Mesenchymal stem cell (in vitro differentiated cells and primary cell): Measurements from ENCODE around the gene KRT6B.

Experiments used
- DNase-seq: peaks from one replicate; pipeline ENCODE4 v3.0.0-alpha.2; 2013
- H2AFZ ChIP-seq: one replicate; pipeline ENCODE4 v1.6.1; 2013; ENCODE audit warnings: low read depth, mild to moderate bottlenecking, control low read depth, inconsistent platforms, low read length, moderate library complexity
- H2AK5ac ChIP-seq: 2 replicates; pipeline ENCODE4 v1.6.1; 2013; ENCODE audit warnings: low read length, moderate library complexity, mild to moderate bottlenecking, inconsistent platforms; ENCODE audit not compliant: severe bottlenecking
- H2BK120ac ChIP-seq: one replicate; pipeline ENCODE4 v1.6.1; 2013; ENCODE audit warnings: low read depth, mild to moderate bottlenecking, inconsistent platforms, low read length, moderate library complexity
- H2BK12ac ChIP-seq, 2 experiments: one replicate each; pipeline ENCODE4 v1.6.1; 2013; ENCODE audit warnings: inconsistent platforms in 2 of 2, low read length in 2 of 2, mild to moderate bottlenecking in 2 of 2, moderate library complexity in 2 of 2, control low read depth in 1 of 2
- H2BK15ac ChIP-seq: one replicate; pipeline ENCODE4 v1.6.1; 2013; ENCODE audit warnings: mild to moderate bottlenecking, low read depth, inconsistent platforms; ENCODE audit not compliant: poor library complexity, severe bottlenecking
- H2BK5ac ChIP-seq: 2 replicates; pipeline ENCODE4 v1.6.1; 2013; ENCODE audit warnings: low read depth, mild to moderate bottlenecking, low read length, control low read depth, inconsistent platforms; ENCODE audit not compliant: poor library complexity, severe bottlenecking
- H3K14ac ChIP-seq, 2 experiments: one replicate each; pipeline ENCODE4 v1.6.1; 2013; ENCODE audit warnings: inconsistent platforms in 2 of 2, low read length in 2 of 2, control low read depth in 1 of 2, mild to moderate bottlenecking in 1 of 2, moderate library complexity in 1 of 2
- H3K18ac ChIP-seq, 2 experiments: one replicate each; pipeline ENCODE4 v1.6.1; 2013; ENCODE audit warnings: inconsistent platforms in 2 of 2, low read length in 2 of 2, control low read depth in 1 of 2, low read depth in 1 of 2, mild to moderate bottlenecking in 1 of 2
- H3K23ac ChIP-seq, 2 experiments: one replicate each; pipeline ENCODE4 v1.6.1; 2013; ENCODE audit warnings: inconsistent platforms in 2 of 2, low read length in 2 of 2, mild to moderate bottlenecking in 2 of 2, moderate library complexity in 2 of 2, control low read depth in 1 of 2
- H3K27ac ChIP-seq: 2 replicates; pipeline ENCODE4 v1.5.1; 2013; ENCODE audit warnings: mild to moderate bottlenecking, moderate library complexity, low read length, control low read depth, inconsistent platforms; ENCODE audit not compliant: poor library complexity, severe bottlenecking
- H3K27me3 ChIP-seq, 2 experiments: 2 replicates each; pipeline versions ENCODE4 v1.6.1 to v1.7.0; 2013; ENCODE audit warnings: low read length in 2 of 2, mild to moderate bottlenecking in 2 of 2, moderate library complexity in 2 of 2, control low read depth in 1 of 2, inconsistent platforms in 1 of 2; ENCODE audit not compliant: control insufficient read depth in 1 of 2, insufficient read depth in 1 of 2
- H3K36me3 ChIP-seq, 2 experiments: 2 replicates each; pipeline versions ENCODE4 v1.6.1 to v1.7.0; 2013; ENCODE audit warnings: low read length in 2 of 2, control low read depth in 1 of 2, inconsistent platforms in 1 of 2, low read depth in 1 of 2, mild to moderate bottlenecking in 1 of 2; ENCODE audit not compliant: insufficient read depth in 2 of 2, control insufficient read depth in 1 of 2
- H3K4ac ChIP-seq, 2 experiments: one replicate each; pipeline ENCODE4 v1.6.1; 2013; ENCODE audit warnings: inconsistent platforms in 2 of 2, low read length in 2 of 2, mild to moderate bottlenecking in 2 of 2, moderate library complexity in 2 of 2, control low read depth in 1 of 2, low read depth in 1 of 2
- H3K4me1 ChIP-seq: 2 replicates; pipeline ENCODE4 v1.6.1; 2013; ENCODE audit warnings: low read depth, low read length, control low read depth; ENCODE audit not compliant: control insufficient read depth, insufficient read depth
- H3K4me2 ChIP-seq: 2 replicates; pipeline ENCODE4 v1.6.1; 2013; ENCODE audit warnings: low read length, mild to moderate bottlenecking, inconsistent platforms; ENCODE audit not compliant: poor library complexity, severe bottlenecking
- H3K4me3 ChIP-seq, 2 experiments: 2 replicates each; pipeline versions ENCODE4 v1.5.1 to v1.7.0; 2013; ENCODE audit warnings: low read length in 2 of 2, mild to moderate bottlenecking in 2 of 2, control low read depth in 1 of 2, low read depth in 1 of 2; ENCODE audit not compliant: insufficient read depth in 1 of 2
- H3K79me1 ChIP-seq: replicated peaks from 2 replicates; pipeline ENCODE4 v1.6.1; 2013; ENCODE audit warnings: mild to moderate bottlenecking, control low read depth, low read length, inconsistent platforms; ENCODE audit not compliant: poor library complexity, severe bottlenecking
- H3K9ac ChIP-seq: 2 replicates; pipeline ENCODE4 v1.7.0; 2013; ENCODE audit warnings: mild to moderate bottlenecking, low read length, moderate library complexity
- H3K9me3 ChIP-seq: 2 replicates; pipeline ENCODE4 v1.7.0; 2013; ENCODE audit warnings: mild to moderate bottlenecking, low read length; ENCODE audit not compliant: control insufficient read depth
- H4K8ac ChIP-seq: one replicate; pipeline ENCODE4 v1.6.1; 2013; ENCODE audit warnings: inconsistent platforms, mild to moderate bottlenecking, low read length, moderate library complexity
- H4K91ac ChIP-seq: one replicate; pipeline ENCODE4 v1.6.1; 2013; ENCODE audit warnings: mild to moderate bottlenecking, low read length, inconsistent platforms
- WGBS: methylation state at CpG from one replicate; pipeline ENCODE4 v1.1.7; 2013; ENCODE audit warnings: mixed read lengths; 5-methylcytosine and 5-hydroxymethylcytosine counted together

The KRT6B gene

GRCh38 chr12:52407918-52408317 is 44.0 kb downstream of the KRT6B start:
- Histone ChIP-seq H4K8ac (no peak overlapping the region), H3K9me3 (no peaks in the 10 kb centered on the region), H2AFZ (no peak overlapping the region), H3K27ac (no peak overlapping the region), H3K27me3 (peaks cover 51 to 68% of the 10 kb centered on the region in 2 experiments), H3K79me1 (no peaks in the 10 kb centered on the region), H2BK120ac (no peak overlapping the region), H3K4ac (no peak overlapping the region), H3K9ac (no peak overlapping the region), H3K4me1 (no peaks in the 10 kb centered on the region), H3K4me3 (no peak overlapping the region), H3K23ac (no peak overlapping the region), H4K91ac (no peak overlapping the region), H3K36me3 (no peaks in the 10 kb centered on the region), H3K18ac (no peak overlapping the region), H3K14ac (no peak overlapping the region), H2BK5ac (no peak overlapping the region), H2AK5ac (no peak overlapping the region), H2BK12ac (no peak overlapping the region), H2BK15ac (no peak overlapping the region), H3K4me2 (no peak overlapping the region)
- 75% methylated on average over 5 of the region's 5 CpGs for WGBS
- DNase-seq: no peak

GRCh38 chr12:52405922-52406385 is 46.0 kb downstream of the KRT6B start, which contains the start of gene KRT82:
TSS of gene KRT82 (minus strand) at chr12:52406335. CDS start at chr12:52406277, 58 bp downstream.
- no peak within 1 kb of the TSS for H2BK120ac ChIP-seq
- no peak within 1 kb of the TSS for H3K18ac ChIP-seq
- no peak within 1 kb of the TSS for H3K4me3 ChIP-seq

GRCh38 chr12:52404951-52405350 is 47.0 kb downstream of the KRT6B start:
- H3K4me1 ChIP-seq: no peaks in the 10 kb centered on the region
- 56% methylated on average over 3 of the region's 3 CpGs for WGBS

More at GRCh38 chr12:52405922-52406385, 46.0 kb downstream of the KRT6B start, which contains the start of gene KRT82:
- H3K27me3 ChIP-seq: peaks cover 61 to 72% of the 10 kb centered on the region in 2 experiments
- DNase-seq: no peak
- no peaks in the 10 kb centered on the region for H3K9me3 ChIP-seq
- no peaks in the 10 kb centered on the region for H3K4me1 ChIP-seq
- H2AFZ ChIP-seq: no peak within 1 kb of the TSS
- H2AK5ac ChIP-seq: no peak within 1 kb of the TSS
- peak within 1 kb of the TSS in 1 of 2 experiments; percentile 18 for H3K23ac ChIP-seq
- H3K4ac ChIP-seq: no peak within 1 kb of the TSS
- H4K91ac ChIP-seq: no peak within 1 kb of the TSS
- no peak within 1 kb of the TSS for H3K27ac ChIP-seq
- no peak within 1 kb of the TSS for H3K9ac ChIP-seq
- H3K14ac ChIP-seq: no peak within 1 kb of the TSS
- no peaks in the 10 kb centered on the region for H3K36me3 ChIP-seq
- H2BK12ac ChIP-seq: no peak within 1 kb of the TSS
- H3K79me1 ChIP-seq: no peaks in the 10 kb centered on the region
- H2BK5ac ChIP-seq: no peak within 1 kb of the TSS
- no peak within 1 kb of the TSS for H3K4me2 ChIP-seq
- 83% methylated on average over 14 of the region's 14 CpGs for WGBS
- H4K8ac ChIP-seq: no peak within 1 kb of the TSS
- H2BK15ac ChIP-seq: no peak within 1 kb of the TSS

GRCh38 chr12:52403561-52403960 is 48.4 kb downstream of the KRT6B start:
- no peak overlapping the region for H3K23ac ChIP-seq
- H3K18ac ChIP-seq: no peak overlapping the region
- H3K4ac ChIP-seq: no peak overlapping the region
- H3K14ac ChIP-seq: no peak overlapping the region
- peaks cover 72 to 90% of the 10 kb centered on the region in 2 experiments for H3K27me3 ChIP-seq
- H3K36me3 ChIP-seq: no peaks in the 10 kb centered on the region
- no peak overlapping the region for H2BK5ac ChIP-seq
- no peak overlapping the region for H2BK120ac ChIP-seq
- H2AFZ ChIP-seq: no peak overlapping the region
- no peak overlapping the region for H3K4me2 ChIP-seq
- no peaks in the 10 kb centered on the region for H3K79me1 ChIP-seq
- no peak overlapping the region for H2BK12ac ChIP-seq
- H4K8ac ChIP-seq: no peak overlapping the region
- no peak overlapping the region for H2BK15ac ChIP-seq
- DNase-seq: no peak
- H2AK5ac ChIP-seq: no peak overlapping the region
- no peaks in the 10 kb centered on the region for H3K4me1 ChIP-seq
- no peak overlapping the region for H3K4me3 ChIP-seq
- no peaks in the 10 kb centered on the region for H3K9me3 ChIP-seq
- H4K91ac ChIP-seq: no peak overlapping the region
- no peak overlapping the region for H3K9ac ChIP-seq
- 83% methylated on average over 9 of the region's 9 CpGs for WGBS
- H3K27ac ChIP-seq: no peak overlapping the region

More at GRCh38 chr12:52404951-52405350, 47.0 kb downstream of the KRT6B start:
- Histone ChIP-seq H2BK5ac (no peak overlapping the region), H2BK120ac (no peak overlapping the region), H3K4me3 (no peak overlapping the region), H3K4me2 (no peak overlapping the region), H2BK15ac (no peak overlapping the region), H3K23ac (peak overlapping the region in 1 of 2 experiments; percentile 18), H3K14ac (no peak overlapping the region), H2BK12ac (no peak overlapping the region), H3K79me1 (no peaks in the 10 kb centered on the region), H3K36me3 (no peaks in the 10 kb centered on the region), H4K91ac (no peak overlapping the region), H4K8ac (no peak overlapping the region), H2AK5ac (no peak overlapping the region), H3K9ac (no peak overlapping the region), H3K4ac (no peak overlapping the region), H3K27ac (no peak overlapping the region), H3K9me3 (no peaks in the 10 kb centered on the region), H3K27me3 (peaks cover 66 to 78% of the 10 kb centered on the region in 2 experiments), H3K18ac (no peak overlapping the region), H2AFZ (no peak overlapping the region)
- no peak for DNase-seq
